Inferior parietal cortex (tissue), 1 donor: Measurements from ENCODE around the gene ABCC8.
A peak's percentile ranks its signal among the peaks of the same experiment; 100 is the strongest.

Source experiments
- DNase-seq: peaks from one replicate; pipeline ENCODE4 v3.0.0-alpha.2; 2016; ENCODE audit errors: extremely low spot score

ABCC8 gene

DNA sequence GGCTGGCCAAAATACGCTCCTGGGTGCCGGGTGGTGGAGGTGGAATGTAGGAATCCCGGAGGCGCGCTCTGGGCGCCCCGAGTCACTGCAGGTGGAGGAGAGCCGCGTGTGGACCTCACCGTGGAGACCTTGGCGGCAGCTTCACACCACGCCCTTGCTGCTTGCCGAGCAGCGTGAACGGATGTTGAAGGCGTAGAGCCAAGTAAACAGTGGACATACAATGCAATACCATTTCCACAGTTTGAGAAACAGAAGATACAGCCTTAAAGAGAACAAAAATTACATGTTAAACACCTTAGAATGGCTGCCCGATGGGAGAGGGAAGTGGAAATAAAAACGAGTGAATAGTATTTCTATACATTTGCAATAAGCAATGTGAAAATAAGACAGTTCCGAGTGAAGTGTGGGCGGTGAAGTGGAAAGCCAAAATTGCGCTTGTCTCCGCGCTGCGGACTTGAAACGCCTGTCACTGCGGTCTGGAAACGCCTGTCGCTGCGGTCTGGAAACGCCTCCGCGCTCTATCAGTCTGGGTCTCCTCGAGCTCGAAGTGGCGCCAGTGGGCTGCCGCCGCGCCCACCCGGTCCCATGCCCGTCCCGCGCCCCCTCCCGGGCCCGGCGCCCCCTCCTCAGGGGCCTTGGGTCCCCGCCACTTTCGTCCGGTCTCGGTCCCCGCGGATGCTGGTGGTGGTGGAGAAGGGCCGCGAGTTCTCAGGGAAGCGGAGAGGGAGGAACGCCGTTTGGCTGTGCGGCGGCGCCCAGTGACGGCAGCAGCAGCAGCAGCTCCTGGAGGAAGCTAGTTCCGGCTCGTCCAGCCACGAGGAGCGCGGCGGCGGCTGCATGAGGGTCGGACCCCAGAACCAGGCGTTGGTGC lies 123.5 kb downstream of the ABCC8 start:
- peak; percentile 57 for DNase-seq

DNA sequence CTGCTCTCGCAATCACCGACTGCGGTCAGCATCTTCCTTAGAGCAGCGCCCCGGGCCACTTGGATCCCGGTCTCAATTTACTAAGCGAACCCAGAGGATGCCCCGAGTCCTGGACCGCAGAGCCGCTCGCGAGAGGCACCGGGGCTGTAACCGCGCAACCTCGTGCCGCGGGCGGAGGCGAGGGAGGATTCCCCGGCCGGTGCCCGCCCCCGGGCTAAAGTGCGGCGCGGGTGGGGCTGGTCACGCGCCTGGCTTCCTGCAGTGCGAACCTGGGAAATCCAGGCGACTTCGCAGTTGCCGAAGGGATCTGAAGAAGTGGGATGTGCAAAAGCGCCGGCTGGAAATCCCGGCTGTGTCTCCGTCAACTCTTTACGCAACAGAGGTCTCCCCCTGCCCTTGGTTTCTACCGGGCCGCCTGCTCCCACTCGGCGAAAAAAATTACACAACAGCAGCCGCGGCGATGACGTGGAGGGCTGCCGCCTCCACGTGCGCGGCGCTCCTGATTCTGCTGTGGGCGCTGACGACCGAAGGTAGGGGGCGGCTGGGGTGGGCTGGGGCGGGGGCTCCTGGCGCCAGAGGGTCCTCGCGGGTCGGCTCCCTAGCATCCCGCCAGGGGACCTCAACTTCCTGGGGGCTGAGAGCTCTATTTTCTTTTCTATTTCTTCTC lies 125.0 kb downstream of the ABCC8 start, which contains the start of gene NCR3LG1:
TSS of gene NCR3LG1 (plus strand) at position 291 of the 667 bp plus-strand sequence. CDS start at position 461, 170 bp downstream.
- peak; percentile 47 for DNase-seq

DNA sequence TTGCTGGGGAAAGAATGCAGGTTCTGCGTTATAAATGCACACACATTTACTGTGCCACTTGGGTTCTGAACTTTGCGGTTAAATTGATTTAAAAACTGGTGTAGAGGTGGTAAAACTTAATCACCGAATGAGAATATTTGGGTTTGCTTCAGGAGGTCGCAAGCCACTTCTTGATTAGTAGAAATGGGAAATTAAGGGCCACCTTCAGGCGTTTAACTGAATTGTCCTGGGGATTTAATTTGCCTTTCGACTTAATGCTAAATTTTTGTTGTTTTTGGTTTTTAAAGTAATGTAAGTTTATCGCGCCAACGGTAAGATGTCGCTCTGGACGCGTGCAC lies 125.5 kb downstream of the ABCC8 start:
- no peak for DNase-seq

DNA sequence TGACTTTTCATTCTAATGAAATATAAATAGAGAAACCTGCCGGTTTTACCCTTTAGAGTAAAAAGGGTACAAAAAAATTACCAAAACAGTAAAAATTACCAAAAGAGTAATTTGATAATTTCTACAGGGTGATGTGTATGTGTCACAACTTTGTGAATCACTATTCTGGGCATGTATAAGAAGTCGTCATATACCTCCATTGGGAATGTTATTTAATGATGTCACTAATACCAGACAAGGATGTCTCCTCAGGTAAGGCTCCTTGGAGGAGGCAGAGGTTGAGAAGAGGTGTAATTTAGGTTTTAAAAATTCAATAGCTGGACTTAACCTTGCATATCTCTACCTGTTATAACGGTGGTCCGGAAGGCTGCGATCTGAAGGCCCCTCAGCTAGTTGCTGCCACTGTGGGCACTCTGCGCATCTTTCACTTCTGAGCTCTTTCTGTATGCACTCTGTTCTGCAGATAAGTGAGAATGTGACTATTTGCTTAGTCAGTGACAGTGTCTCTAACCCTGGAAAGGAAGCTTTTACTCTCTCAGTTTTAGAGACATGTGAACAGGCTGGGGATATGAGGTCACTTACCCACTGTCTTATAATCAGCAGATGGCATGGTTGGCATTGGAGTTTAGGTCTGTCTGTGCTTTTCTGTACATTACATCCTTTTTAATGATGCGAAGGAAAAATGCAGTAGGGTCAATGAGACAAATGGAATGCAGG lies 126.0 kb downstream of the ABCC8 start:
- DNase-seq = no peak

DNA sequence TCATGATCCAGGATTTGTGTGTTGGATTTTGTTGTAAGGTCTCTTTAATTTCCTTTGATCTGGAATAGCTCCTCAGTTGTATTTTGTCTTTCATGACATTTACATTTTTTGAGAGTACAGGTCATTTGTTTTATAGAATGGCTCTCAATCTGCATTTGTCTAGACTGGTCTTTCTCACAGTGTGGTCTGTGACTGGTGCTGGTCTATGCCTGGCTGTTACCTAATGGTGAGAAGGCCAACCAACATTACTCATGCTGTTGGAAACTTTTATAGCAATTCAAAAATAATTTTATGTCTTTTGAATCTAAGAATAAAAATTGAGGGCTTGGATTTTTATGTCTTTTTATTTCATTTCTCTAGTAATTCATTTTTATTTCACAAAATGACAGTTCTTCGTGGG lies 129.0 kb downstream of the ABCC8 start:
- DNase-seq = no peak

DNA sequence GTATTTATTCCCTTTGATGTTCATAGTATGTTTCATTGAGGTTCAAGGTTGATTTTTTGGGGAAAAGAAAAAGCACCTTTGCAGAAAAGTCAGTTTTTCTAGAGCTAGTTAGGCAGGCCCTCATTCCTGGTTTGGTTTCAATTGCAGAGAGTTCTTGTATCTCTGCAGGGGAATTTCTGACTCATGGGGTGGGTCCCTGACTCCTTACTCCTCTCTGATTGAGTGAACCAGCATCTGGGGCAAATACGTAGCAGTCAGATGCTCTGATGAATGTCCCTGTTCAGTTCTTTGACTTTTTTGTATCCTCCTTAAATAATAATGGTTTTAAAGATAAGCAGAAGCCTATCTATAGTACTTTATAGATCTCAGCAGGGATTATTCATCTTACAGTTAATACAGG lies 132.7 kb downstream of the ABCC8 start:
- no peak for DNase-seq

DNA sequence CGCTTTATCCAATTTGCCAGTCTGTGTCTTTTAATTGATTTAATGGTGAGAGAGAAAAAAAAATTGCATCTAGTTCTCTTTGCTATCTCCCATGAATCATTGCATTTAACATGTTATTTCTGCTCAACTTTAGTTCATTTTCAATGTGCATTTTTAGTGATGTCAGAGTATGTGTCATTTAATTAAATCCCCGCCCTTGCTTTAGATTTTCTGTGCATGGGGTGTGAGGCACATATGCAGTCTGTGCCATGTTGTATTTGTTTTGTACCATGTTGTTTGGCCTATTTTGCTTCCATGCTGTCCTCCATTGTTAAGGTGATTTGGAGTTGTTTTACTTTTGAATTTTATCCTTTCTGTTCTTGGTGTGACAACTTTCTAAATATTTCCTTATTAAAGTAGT lies 133.4 kb downstream of the ABCC8 start:
- no peak for DNase-seq
